GM23248 (cell line): ENCODE data around the gene DDIAS.

Experiments used
- EZH2 ChIP-seq: fragments of 200-600 bp; sonication (generic); IDR thresholded peaks from 2 replicates; pipeline ENCODE4 v1.6.1; 2018; ENCODE audit warnings: antibody characterized with exemption, mild to moderate bottlenecking; ENCODE audit not compliant: insufficient read depth, poor library complexity, severe bottlenecking
- EZH2phosphoT487 ChIP-seq: fragments of 200-600 bp; sonication (generic); IDR thresholded peaks from 2 replicates; pipeline ENCODE4 v1.6.1; 2018; ENCODE audit warnings: antibody characterized with exemption, moderate library complexity, mild to moderate bottlenecking, low read depth; ENCODE audit not compliant: insufficient read depth

DNA sequence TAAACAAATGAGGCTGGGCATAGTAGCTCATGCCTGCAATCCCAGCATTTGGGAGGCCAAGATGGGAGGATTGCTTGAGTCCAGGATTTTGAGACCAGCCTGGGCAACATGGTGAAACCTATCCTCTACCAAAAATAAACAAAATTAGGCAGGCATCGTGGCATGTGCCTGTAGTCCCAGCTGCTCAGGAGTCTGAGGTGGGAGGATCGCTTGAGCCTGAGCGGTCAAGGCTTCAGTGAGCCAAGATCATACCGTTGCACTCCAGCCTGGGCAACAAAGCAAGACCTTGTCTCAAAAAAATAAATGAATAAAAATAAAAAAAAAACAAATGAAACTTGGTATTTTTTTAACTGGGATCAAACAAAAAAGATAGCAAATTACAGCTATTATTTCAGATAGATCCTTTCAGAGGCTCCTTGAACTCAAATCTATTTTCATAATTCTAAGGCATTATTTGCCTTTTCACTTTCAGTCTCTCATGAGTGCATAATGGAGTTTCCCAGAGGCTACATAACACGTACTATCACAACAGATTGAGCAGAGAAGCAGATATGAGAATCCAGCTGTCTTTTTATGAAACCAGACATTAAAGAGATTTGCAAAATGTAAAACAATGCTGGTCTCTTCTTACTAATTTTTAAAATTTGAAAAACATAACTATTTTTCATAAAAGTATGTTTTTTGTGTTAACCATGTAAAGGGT lies 23.1 kb downstream of the DDIAS start:
- no peak for TF ChIP-seq EZH2
- no peak for TF ChIP-seq EZH2phosphoT487
